Measurements from ENCODE around the gene TUBB2B. TPM values are rescaled to one million over a fixed set of nuclear protein-coding genes. Genes with fewer than 3 reads are reported as not detected.
"Not testable (repeated sequence)": the region's sequence is repeated elsewhere in the genome, so short reads cannot be mapped to it uniquely, and the experiment has no call there.

Gene TUBB2B
- total RNA-seq, 4 donors from 2014 or later: 2.4 to 7.4 (median 4.5) TPM

- H3K4me1 ChIP-seq: peaks cover 0 to 7% (median 0%) of the 10 kb centered on the region in 4 donors
- TF ChIP-seq CTCF (IDR thresholded peaks at IDR 0.05): no peak
- TF ChIP-seq POLR2A (IDR thresholded peaks at IDR 0.05): no peak
- no peaks in the 10 kb centered on the region for H3K36me3 ChIP-seq
- no peaks in the 10 kb centered on the region for H3K9me3 ChIP-seq
- no peaks in the 10 kb centered on the region for H3K27me3 ChIP-seq
- no peak overlapping the region for H3K4me3 ChIP-seq
- no peak overlapping the region for H3K27ac ChIP-seq
- DNase-seq: no peak
Observed at GRCh38 chr6:3242768-3243167, 15.3 kb upstream of the TUBB2B start.

- not testable (repeated sequence) for H3K36me3 ChIP-seq, H3K4me1 ChIP-seq, H3K9me3 ChIP-seq, H3K4me3 ChIP-seq, H3K27me3 ChIP-seq, H3K27ac ChIP-seq, DNase-seq
Observed at GRCh38 chr6:3241745-3242144, 14.3 kb upstream of the TUBB2B start.

- no peak for TF ChIP-seq CTCF (IDR thresholded peaks at IDR 0.05)
- TF ChIP-seq POLR2A (IDR thresholded peaks at IDR 0.05): no peak
- Histone ChIP-seq H3K36me3 (no peaks in the 10 kb centered on the region), H3K27ac (no peak overlapping the region), H3K27me3 (no peaks in the 10 kb centered on the region), H3K4me1 (no peaks in the 10 kb centered on the region), H3K4me3 (no peak overlapping the region), H3K9me3 (no peaks in the 10 kb centered on the region)
- no peak for DNase-seq
Observed at GRCh38 chr6:3240595-3240994, 13.1 kb upstream of the TUBB2B start.

- no peaks in the 10 kb centered on the region for H3K9me3 ChIP-seq
- no peaks in the 10 kb centered on the region for H3K27me3 ChIP-seq
- no peaks in the 10 kb centered on the region for H3K4me1 ChIP-seq
- no peaks in the 10 kb centered on the region for H3K36me3 ChIP-seq
- peak in 2 of 6 experiments; percentile 32 to 33 for TF ChIP-seq CTCF (IDR thresholded peaks at IDR 0.05)
- no peak for TF ChIP-seq POLR2A (IDR thresholded peaks at IDR 0.05)
- DNase-seq: no peak
- no peak overlapping the region for H3K4me3 ChIP-seq
- H3K27ac ChIP-seq: no peak overlapping the region
Observed at GRCh38 chr6:3239110-3239830, 11.8 kb upstream of the TUBB2B start.

- TF ChIP-seq CTCF (IDR thresholded peaks at IDR 0.05) (no peak), POLR2A (IDR thresholded peaks at IDR 0.05) (no peak)
- Histone ChIP-seq H3K27me3 (no peaks in the 10 kb centered on the region), H3K4me3 (no peak overlapping the region), H3K27ac (no peak overlapping the region), H3K36me3 (no peaks in the 10 kb centered on the region), H3K4me1 (no peaks in the 10 kb centered on the region), H3K9me3 (no peaks in the 10 kb centered on the region)
- no peak for DNase-seq
Observed at GRCh38 chr6:3237761-3238662, 10.6 kb upstream of the TUBB2B start.

- Histone ChIP-seq H3K27me3 (no peaks in the 10 kb centered on the region), H3K4me3 (no peak overlapping the region), H3K27ac (no peak overlapping the region), H3K36me3 (no peaks in the 10 kb centered on the region), H3K4me1 (peaks cover 0 to 13% (median 9%) of the 10 kb centered on the region in 4 donors), H3K9me3 (no peaks in the 10 kb centered on the region)
- no peak for DNase-seq
- TF ChIP-seq POLR2A (IDR thresholded peaks at IDR 0.05) (no peak), CTCF (IDR thresholded peaks at IDR 0.05) (no peak)
Observed at GRCh38 chr6:3236005-3236404, 8.6 kb upstream of the TUBB2B start.
